ENCODE measurements around the gene PLXNA4. TPM values are rescaled to one million over a fixed set of nuclear protein-coding genes. Genes with fewer than 3 reads are reported as not detected.

The PLXNA4 gene
- total and polyA plus RNA-seq, 2 donors (not counting 1 experiment from before 2014, with no cell fraction given): not detected

- 84% methylated on average over 5 of the region's 5 CpGs for WGBS (ENCODE audit: insufficient coverage)
- no peaks in the 10 kb centered on the region for H3K27me3 ChIP-seq (replicated peaks in 1 of 4; ENCODE audit: control extremely low read depth in 1 of 4, control insufficient read depth in 3 of 4, insufficient read depth in 4 of 4, low read length in 3 of 4)
- H3K36me3 ChIP-seq (replicated peaks in 1 of 2; ENCODE audit: control extremely low read depth in 1 of 2, control insufficient read depth in 1 of 2, extremely low read depth in 1 of 2, insufficient read depth in 2 of 2, low read length in 1 of 2): no peaks in the 10 kb centered on the region
- no peak overlapping the region for H3K4me2 ChIP-seq (replicated peaks; ENCODE audit: low read depth, low read length, poor library complexity, severe bottlenecking)
- no peak overlapping the region for H3K9ac ChIP-seq (ENCODE audit: low read length)
- intact Hi-C loops (cut with micrococcal nuclease): no loop called here
- Mint-ChIP-seq H3K27ac (no peak overlapping the region), H3K27me3 (peaks cover 3% of the 10 kb centered on the region), H3K9me3 (ENCODE audit: insufficient read depth) (no peaks in the 10 kb centered on the region), H3K4me3 (no peak overlapping the region), H3K4me1 (no peaks in the 10 kb centered on the region)
- POLR2A ChIA-PET: no interaction called here
- H3K4me1 ChIP-seq (ENCODE audit: control insufficient read depth in 2 of 2, insufficient read depth in 2 of 2, low read length in 2 of 2): no peaks in the 10 kb centered on the region
- DNase-seq (no peak), ATAC-seq (ENCODE audit: low read depth) (no peak)
- CTCF ChIA-PET: no interaction called here
- no peak overlapping the region for H2AFZ ChIP-seq (ENCODE audit: insufficient read depth, low read depth, low read length, poor library complexity, severe bottlenecking)
- peaks cover 0 to 3% (median 0%) of the 10 kb centered on the region in 3 donors for H3K9me3 ChIP-seq (ENCODE audit: control extremely low read depth in 1 of 3, control insufficient read depth in 2 of 3, insufficient read depth in 1 of 3, low read length in 2 of 3)
- no peak overlapping the region for H3K4me3 ChIP-seq (ENCODE audit: control extremely low read depth in 1 of 5, extremely low read depth in 1 of 5, insufficient read depth in 1 of 5, low read depth in 2 of 5, low read length in 4 of 5)
- no peak overlapping the region for H3K27ac ChIP-seq (ENCODE audit: low read length in 2 of 2)
- H4K20me1 ChIP-seq (ENCODE audit: control insufficient read depth, insufficient read depth, low read length, poor library complexity, severe bottlenecking): no peaks in the 10 kb centered on the region
- TF ChIP-seq, protein P1, sequence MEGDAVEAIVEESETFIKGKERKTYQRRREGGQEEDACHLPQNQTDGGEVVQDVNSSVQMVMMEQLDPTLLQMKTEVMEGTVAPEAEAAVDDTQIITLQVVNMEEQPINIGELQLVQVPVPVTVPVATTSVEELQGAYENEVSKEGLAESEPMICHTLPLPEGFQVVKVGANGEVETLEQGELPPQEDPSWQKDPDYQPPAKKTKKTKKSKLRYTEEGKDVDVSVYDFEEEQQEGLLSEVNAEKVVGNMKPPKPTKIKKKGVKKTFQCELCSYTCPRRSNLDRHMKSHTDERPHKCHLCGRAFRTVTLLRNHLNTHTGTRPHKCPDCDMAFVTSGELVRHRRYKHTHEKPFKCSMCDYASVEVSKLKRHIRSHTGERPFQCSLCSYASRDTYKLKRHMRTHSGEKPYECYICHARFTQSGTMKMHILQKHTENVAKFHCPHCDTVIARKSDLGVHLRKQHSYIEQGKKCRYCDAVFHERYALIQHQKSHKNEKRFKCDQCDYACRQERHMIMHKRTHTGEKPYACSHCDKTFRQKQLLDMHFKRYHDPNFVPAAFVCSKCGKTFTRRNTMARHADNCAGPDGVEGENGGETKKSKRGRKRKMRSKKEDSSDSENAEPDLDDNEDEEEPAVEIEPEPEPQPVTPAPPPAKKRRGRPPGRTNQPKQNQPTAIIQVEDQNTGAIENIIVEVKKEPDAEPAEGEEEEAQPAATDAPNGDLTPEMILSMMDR (IDR thresholded peaks at IDR 0.05): no peak
- no peak for TF ChIP-seq EZH2 (IDR thresholded peaks at IDR 0.05; ENCODE audit: borderline replicate concordance, insufficient read depth, low read depth, low read length, poor library complexity, severe bottlenecking)
- no peaks in the 10 kb centered on the region for H3K79me2 ChIP-seq (ENCODE audit: control insufficient read depth, insufficient read depth, low read length)
Measured at GRCh38 chr7:132376361-132377013, 199.8 kb downstream of the PLXNA4 start.

GRCh38 chr7:132373879-132374278 is 202.4 kb downstream of the PLXNA4 start:
- H3K4me3 ChIP-seq (ENCODE audit: control extremely low read depth in 1 of 5, extremely low read depth in 1 of 5, insufficient read depth in 1 of 5, low read depth in 2 of 5, low read length in 4 of 5): no peak overlapping the region
- Mint-ChIP-seq H3K27me3 (peaks cover 3% of the 10 kb centered on the region), H3K4me1 (no peaks in the 10 kb centered on the region), H3K27ac (no peak overlapping the region), H3K4me3 (no peak overlapping the region), H3K9me3 (ENCODE audit: insufficient read depth) (no peaks in the 10 kb centered on the region)
- WGBS (ENCODE audit: insufficient coverage): 85% methylated on average over 2 of the region's 4 CpGs
- intact Hi-C loops (cut with micrococcal nuclease): no loop called here
- TF ChIP-seq, protein P1 (IDR thresholded peaks at IDR 0.05): no peak
- TF ChIP-seq EZH2 (IDR thresholded peaks at IDR 0.05; ENCODE audit: borderline replicate concordance, insufficient read depth, low read depth, low read length, poor library complexity, severe bottlenecking): no peak
- no peak overlapping the region for H3K4me2 ChIP-seq (replicated peaks; ENCODE audit: low read depth, low read length, poor library complexity, severe bottlenecking)
- DNase-seq: no peak
- H3K9me3 ChIP-seq (ENCODE audit: control extremely low read depth in 1 of 3, control insufficient read depth in 2 of 3, insufficient read depth in 1 of 3, low read length in 2 of 3): peaks cover 0 to 4% (median 0%) of the 10 kb centered on the region in 3 donors
- no peak overlapping the region for H3K9ac ChIP-seq (ENCODE audit: low read length)
- no peak overlapping the region for H3K27ac ChIP-seq (ENCODE audit: low read length in 2 of 2)
- H3K27me3 ChIP-seq (replicated peaks in 1 of 4; ENCODE audit: control extremely low read depth in 1 of 4, control insufficient read depth in 3 of 4, insufficient read depth in 4 of 4, low read length in 3 of 4): no peaks in the 10 kb centered on the region
- ChIA-PET CTCF (interaction anchor here (0.7 kb wide), 1 partner anchor 104 kb away, joined by 3 read pairs; no protein-coding TSS in a partner anchor), POLR2A (no interaction called here)
- H4K20me1 ChIP-seq (ENCODE audit: control insufficient read depth, insufficient read depth, low read length, poor library complexity, severe bottlenecking): no peaks in the 10 kb centered on the region
- no peaks in the 10 kb centered on the region for H3K4me1 ChIP-seq (ENCODE audit: control insufficient read depth in 2 of 2, insufficient read depth in 2 of 2, low read length in 2 of 2)
- H3K79me2 ChIP-seq (ENCODE audit: control insufficient read depth, insufficient read depth, low read length): no peaks in the 10 kb centered on the region
- no peaks in the 10 kb centered on the region for H3K36me3 ChIP-seq (replicated peaks in 1 of 2; ENCODE audit: control extremely low read depth in 1 of 2, control insufficient read depth in 1 of 2, extremely low read depth in 1 of 2, insufficient read depth in 2 of 2, low read length in 1 of 2)
- no peak overlapping the region for H2AFZ ChIP-seq (ENCODE audit: insufficient read depth, low read depth, low read length, poor library complexity, severe bottlenecking)
- ATAC-seq (ENCODE audit: low read depth): no peak

All from B cell (primary cell).